SJCRH30 (cell line): Measurements from ENCODE around the gene SCGN. TPM values are rescaled to one million over a fixed set of nuclear protein-coding genes. Genes with fewer than 3 reads are reported as not detected.

Experiments used
- DNase-seq, 2 experiments: peaks; one replicate each; pipeline ENCODE4 v3.0.0-alpha.2; 2015 to 2020
- H3K27ac ChIP-seq: fragments of 250-450 bp; sonication (Bioruptor Pico); 2 replicates; pipeline ENCODE4 v1.5.1; 2020; ENCODE audit warnings: mild to moderate bottlenecking, moderate library complexity
- H3K27me3 ChIP-seq: fragments of 250-450 bp; sonication (Bioruptor Pico); 2 replicates; pipeline ENCODE4 v1.5.1; 2020; ENCODE audit warnings: mild to moderate bottlenecking, moderate library complexity
- H3K36me3 ChIP-seq: fragments of 250-450 bp; sonication (Bioruptor Pico); 2 replicates; pipeline ENCODE4 v1.5.1; 2020; ENCODE audit warnings: mild to moderate bottlenecking, moderate library complexity
- H3K4me1 ChIP-seq: fragments of 250-450 bp; sonication (Bioruptor Pico); 2 replicates; pipeline ENCODE4 v1.5.1; 2020; ENCODE audit warnings: mild to moderate bottlenecking, moderate library complexity
- H3K4me3 ChIP-seq: fragments of 250-450 bp; sonication (Bioruptor Pico); 2 replicates; pipeline ENCODE4 v1.5.1; 2020; ENCODE audit warnings: mild to moderate bottlenecking, moderate library complexity
- H3K9me3 ChIP-seq: fragments of 250-450 bp; sonication (Bioruptor Pico); replicated peaks from 2 replicates; pipeline ENCODE4 v1.5.1; 2020; ENCODE audit warnings: mild to moderate bottlenecking, moderate library complexity
- total RNA-seq: library from RNA; depleted of rRNA; stranded (reverse); fragments of >200 nt; shearing (Covaris generic); gene quantifications from 2 replicates; pipeline ENCODE4 v1.2.3, GENCODE V29; 2014

Gene SCGN
- total RNA-seq, 1 experiment from 2014 or later: not detected

DNA sequence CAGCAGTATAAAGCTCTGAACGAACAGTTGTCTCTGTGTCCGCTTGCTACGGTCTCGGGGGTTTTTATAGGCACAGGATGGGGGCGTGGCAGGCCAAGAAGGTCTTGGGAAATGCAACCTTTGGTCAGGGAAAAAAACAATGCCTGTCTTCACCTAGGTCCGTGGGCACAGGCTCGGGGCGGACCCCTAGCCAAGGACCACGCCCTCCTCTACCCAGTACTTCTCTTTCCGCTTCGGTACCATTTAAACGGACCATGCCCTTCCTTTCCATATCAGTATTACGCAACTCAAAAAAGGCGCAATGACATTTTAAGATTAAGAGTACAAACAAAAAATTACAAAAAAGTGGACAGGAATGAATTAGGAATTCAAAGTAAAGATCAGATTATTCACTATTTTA, 58.3 kb downstream of the SCGN start:
- H3K4me1 ChIP-seq: no peaks in the 10 kb centered on the region
- no peaks in the 10 kb centered on the region for H3K9me3 ChIP-seq
- no peak overlapping the region for H3K27ac ChIP-seq
- H3K36me3 ChIP-seq: no peaks in the 10 kb centered on the region
- DNase-seq: no peak
- no peak overlapping the region for H3K4me3 ChIP-seq
- no peaks in the 10 kb centered on the region for H3K27me3 ChIP-seq

DNA sequence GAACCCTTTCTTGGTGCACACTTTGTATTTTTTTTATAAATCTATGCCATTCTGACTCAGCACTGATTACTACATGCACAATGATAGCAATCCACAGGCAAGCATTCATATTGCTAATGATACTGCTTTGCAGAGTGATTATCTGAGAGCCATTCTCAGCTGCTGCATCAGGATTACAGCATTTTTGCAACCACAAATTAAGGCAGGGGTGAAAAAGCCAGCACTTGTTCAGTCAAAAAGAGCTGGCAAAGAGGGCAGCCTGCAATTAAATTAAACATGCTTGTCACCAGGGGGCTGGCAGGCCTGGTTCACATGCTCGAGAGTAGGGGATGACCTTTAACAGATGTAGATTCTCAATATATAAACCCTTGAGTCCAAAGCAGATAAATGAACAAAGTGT, 61.8 kb downstream of the SCGN start:
- peak; percentile 4 to 27 for DNase-seq

DNA sequence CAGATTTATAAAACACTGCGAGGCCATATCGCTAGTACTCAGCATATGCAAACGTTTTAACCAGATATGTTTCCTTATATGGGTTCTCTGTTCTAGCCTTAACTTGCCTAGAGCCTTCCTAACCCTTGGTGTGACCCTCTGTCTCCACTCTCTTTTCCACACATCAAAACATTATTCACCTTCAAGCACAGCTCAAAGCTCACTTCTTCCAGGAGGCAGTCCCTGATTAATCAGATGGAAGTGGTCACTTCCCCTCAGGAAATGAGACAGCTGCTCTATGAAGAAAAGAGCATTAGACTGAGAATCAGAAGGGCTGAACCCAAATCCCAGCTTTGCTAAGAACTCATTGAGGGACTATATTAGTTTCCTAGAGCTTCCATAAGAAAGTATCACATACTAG, 62.8 kb downstream of the SCGN start:
- no peaks in the 10 kb centered on the region for H3K27me3 ChIP-seq
- DNase-seq: peak in 1 of 2 experiments; percentile 8

More for the DNA sequence above, 61.8 kb downstream of the SCGN start:
- Histone ChIP-seq H3K27ac (no peak overlapping the region), H3K36me3 (no peaks in the 10 kb centered on the region), H3K4me3 (no peak overlapping the region), H3K4me1 (no peaks in the 10 kb centered on the region), H3K9me3 (no peaks in the 10 kb centered on the region), H3K27me3 (no peaks in the 10 kb centered on the region)

DNA sequence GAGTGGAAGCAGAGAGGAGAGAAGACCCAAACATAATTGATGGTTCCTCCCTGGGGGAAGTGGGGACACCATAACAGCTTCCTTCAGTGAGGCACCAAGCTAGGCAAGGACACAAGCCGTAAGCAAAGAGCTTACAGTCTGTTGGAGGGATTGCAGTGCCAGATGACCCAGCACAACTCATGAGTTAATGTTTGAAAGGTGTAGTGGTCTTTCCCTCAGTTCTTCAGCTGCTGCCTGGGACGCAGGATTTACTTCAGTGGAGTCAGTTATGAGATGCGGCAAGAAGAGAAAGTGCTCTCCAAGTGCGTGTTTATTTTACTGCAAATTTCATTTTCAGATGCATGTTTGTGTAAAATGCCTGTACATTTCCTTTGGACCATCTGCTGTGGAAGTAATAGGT, 63.8 kb downstream of the SCGN start:
- DNase-seq: no peak
- Histone ChIP-seq H3K27me3 (no peaks in the 10 kb centered on the region), H3K36me3 (no peaks in the 10 kb centered on the region), H3K9me3 (no peaks in the 10 kb centered on the region), H3K27ac (no peak overlapping the region), H3K4me1 (no peaks in the 10 kb centered on the region), H3K4me3 (no peak overlapping the region)

More for the DNA sequence above, 62.8 kb downstream of the SCGN start:
- Histone ChIP-seq H3K4me1 (no peaks in the 10 kb centered on the region), H3K36me3 (no peaks in the 10 kb centered on the region), H3K4me3 (no peak overlapping the region), H3K9me3 (no peaks in the 10 kb centered on the region), H3K27ac (no peak overlapping the region)

DNA sequence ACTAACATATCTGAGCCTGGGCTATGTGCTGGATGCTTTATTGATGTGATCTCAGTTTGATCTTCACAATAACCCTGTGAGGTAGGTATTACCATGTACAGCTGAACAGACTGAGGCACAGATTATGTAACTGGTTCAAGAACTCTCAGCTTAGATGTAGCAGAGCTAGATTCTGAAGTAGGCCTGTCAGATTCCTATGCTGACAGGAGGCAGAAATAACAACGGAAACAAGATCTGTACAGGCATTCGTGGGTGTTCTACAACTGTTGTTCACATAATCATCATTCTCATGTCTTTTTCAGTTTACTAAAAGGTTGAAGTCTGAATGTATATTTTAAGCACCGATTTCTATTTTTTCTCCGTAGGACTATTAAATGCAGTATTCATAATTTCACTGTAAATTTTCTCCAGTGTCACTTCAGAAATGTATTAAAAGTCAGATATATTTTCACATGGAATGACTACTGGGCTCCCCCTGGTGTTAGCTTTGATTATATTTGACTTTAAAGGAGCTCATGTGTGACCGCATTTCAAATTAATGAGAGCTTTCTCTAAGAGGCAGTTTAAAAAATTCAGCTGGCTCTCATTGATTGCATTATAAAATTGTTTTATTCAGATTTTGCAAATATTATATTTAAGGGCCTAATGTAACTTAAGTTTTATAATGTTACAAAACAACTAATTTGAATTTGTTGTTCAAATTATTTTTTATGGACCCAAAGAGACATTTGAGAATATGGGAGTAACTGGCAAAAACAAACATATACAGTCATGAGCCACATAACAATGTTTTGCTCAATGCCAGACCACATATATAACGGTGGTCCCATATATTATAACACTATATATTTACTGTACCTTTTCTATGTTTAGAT, 66.1 kb downstream of the SCGN start:
- DNase-seq: peak in 1 of 2 experiments; percentile 47
- H3K9me3 ChIP-seq: no peaks in the 10 kb centered on the region

DNA sequence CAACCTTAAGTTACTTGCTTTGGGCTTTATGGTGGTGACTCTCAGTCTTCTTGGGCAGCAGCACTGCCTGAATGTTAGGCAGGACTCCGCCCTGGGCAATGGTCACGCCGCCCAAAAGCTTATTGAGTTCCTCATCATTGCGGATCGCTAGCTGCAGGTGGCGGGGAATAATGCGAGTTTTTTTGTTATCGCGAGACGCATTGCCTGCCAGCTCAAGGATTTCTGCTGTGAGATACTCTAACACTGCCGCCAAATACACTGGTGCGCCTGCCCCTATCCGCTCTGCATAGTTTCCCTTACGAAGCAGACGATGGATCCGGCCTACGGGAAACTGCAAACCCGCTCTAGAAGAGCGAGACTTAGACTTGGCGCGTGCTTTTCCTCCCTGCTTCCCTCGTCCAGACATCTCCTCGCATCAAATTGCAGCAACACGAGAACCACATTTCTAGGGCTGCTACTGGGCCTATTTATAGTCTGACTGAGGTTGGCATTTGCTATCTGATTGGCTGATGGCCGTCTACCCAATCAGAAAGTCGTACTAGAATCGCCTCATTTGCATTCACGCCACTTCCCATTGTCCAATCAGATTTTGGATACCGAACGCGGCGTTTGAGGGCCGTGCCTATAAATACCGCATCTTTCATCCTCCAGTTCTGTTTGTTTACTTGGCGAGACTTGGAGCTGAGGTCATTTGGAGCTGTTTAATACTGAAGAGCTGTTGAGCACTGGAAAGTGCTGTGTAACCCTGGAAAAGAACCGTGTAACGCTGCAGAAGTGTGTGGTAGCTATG, 74.3 kb downstream of the SCGN start:
- H3K4me1 ChIP-seq: no peaks in the 10 kb centered on the region
- no peak overlapping the region for H3K27ac ChIP-seq
- no peak for DNase-seq
- no peak overlapping the region for H3K4me3 ChIP-seq
- no peaks in the 10 kb centered on the region for H3K27me3 ChIP-seq
- no peaks in the 10 kb centered on the region for H3K36me3 ChIP-seq
- no peaks in the 10 kb centered on the region for H3K9me3 ChIP-seq

More for the DNA sequence above, 66.1 kb downstream of the SCGN start:
- Histone ChIP-seq H3K4me1 (no peaks in the 10 kb centered on the region), H3K36me3 (no peaks in the 10 kb centered on the region), H3K27me3 (no peaks in the 10 kb centered on the region), H3K27ac (no peak overlapping the region), H3K4me3 (no peak overlapping the region)

DNA sequence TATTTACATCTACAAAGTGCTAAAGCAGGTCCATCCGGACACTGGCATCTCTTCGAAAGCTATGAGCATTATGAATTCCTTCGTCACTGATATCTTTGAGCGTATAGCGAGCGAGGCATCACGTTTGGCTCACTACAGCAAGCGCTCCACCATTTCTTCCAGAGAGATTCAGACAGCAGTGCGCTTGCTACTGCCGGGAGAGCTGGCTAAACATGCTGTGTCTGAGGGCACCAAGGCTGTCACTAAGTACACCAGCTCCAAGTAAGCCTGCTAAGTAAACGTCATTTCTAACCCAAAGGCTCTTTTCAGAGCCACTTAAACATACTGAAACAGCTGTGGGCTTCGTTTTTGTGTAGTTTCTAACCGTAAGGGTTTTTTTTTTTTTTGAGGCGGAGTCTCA, 75.0 kb downstream of the SCGN start:
- Histone ChIP-seq H3K27me3 (no peaks in the 10 kb centered on the region), H3K4me1 (no peaks in the 10 kb centered on the region), H3K4me3 (no peak overlapping the region), H3K36me3 (no peaks in the 10 kb centered on the region), H3K9me3 (no peaks in the 10 kb centered on the region), H3K27ac (no peak overlapping the region)
- DNase-seq: no peak

DNA sequence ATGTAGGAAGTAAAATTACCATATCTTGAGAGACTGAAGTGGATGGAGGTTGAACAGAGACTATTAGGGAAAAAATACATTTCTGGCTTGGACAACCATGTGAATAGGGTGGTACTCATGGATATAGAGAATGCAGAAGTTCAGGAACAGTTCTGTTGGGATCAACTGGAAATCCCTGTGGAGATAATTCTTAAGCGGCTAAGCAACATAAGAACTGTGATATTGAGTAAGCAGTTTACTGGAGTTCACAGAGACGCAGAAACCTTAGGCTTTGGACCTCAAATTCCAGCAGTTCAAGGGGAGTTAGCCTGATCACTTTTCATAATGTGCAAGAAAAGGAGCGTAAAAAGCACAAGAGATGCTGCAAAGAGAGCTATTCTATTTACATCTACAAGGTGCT, 78.9 kb downstream of the SCGN start:
- DNase-seq: no peak
- Histone ChIP-seq H3K27ac (no peak overlapping the region), H3K9me3 (no peaks in the 10 kb centered on the region), H3K27me3 (no peaks in the 10 kb centered on the region), H3K4me1 (no peaks in the 10 kb centered on the region), H3K4me3 (no peak overlapping the region), H3K36me3 (no peaks in the 10 kb centered on the region)

DNA sequence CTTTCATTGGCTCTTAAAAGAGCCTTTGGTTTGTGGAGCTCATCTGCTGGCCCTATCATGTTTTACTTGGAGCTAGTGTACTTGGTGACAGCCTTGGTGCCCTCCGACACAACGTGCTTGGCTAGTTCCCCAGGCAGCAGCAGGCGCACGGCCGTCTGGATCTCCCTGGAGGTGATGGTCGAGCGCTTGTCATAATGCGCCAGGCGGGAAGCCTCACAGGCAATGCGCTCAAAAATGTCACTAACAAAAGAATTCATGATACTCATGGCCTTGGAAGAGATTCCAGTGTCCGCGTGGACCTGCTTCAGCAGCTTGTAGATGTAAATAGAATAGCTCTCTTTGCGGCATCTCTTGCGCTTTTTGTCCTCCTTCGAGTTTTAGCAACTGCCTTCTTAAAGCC, 79.7 kb downstream of the SCGN start:
- Histone ChIP-seq H3K27me3 (no peaks in the 10 kb centered on the region), H3K4me1 (no peaks in the 10 kb centered on the region), H3K4me3 (no peak overlapping the region), H3K9me3 (no peaks in the 10 kb centered on the region), H3K27ac (no peak overlapping the region), H3K36me3 (no peaks in the 10 kb centered on the region)
- no peak for DNase-seq

DNA sequence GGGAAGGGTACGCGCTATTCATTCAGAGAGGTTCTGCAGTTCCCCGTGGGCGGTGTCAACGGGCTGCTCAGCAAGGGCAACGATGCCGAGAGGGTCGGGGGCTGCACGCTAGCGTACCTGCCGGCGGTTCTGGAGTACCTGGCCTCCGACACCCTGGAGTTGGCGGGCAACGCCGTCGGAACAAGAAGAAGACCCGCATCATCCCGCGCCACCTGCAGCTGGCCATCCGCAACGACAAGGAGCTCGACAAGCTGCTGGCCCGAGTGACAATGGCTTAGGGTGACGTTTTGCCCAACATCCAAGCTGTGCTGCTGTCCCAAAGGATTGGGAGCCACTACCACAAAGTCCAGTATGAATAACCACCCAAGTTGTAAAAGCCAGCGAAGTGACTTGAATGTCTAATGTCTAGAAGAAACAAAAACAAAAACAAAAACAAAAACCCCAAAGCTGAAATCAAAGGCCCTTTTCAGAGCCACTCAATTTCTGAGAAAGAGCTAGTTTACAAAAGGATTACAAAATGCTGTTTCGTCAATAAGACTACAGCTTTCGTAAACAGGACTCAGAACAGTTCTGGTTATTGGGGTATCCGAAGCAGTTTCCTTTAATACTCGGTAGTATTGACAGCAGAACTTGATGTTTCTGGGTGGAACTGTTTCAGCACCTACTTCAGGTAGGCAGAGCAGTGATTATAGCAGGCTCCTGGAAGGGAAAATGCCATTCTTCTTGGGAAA, 80.6 kb downstream of the SCGN start:
- no peaks in the 10 kb centered on the region for H3K9me3 ChIP-seq
- H3K4me3 ChIP-seq: no peak overlapping the region
- no peak overlapping the region for H3K27ac ChIP-seq
- H3K36me3 ChIP-seq: no peaks in the 10 kb centered on the region
- no peak for DNase-seq
- H3K4me1 ChIP-seq: no peaks in the 10 kb centered on the region
- H3K27me3 ChIP-seq: no peaks in the 10 kb centered on the region

DNA sequence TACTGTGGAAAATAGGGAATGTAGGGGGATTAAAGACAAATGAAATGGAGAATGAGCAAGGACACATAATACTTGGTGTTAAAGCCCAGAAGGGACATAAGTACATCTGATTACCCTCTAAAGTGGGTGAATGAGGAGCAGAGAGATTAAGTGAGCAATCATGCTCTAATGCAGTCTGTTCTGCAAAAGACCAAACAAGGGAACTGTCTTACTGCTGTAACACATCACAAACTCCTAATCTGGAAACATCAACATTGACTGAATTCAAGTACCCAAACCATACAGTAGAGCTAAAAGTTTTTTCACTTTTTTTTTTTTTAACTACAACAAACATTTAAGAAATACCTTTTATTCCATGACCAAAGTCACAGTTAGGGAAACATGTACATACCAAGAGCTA, 83.2 kb downstream of the SCGN start:
- Histone ChIP-seq H3K4me3 (no peak overlapping the region), H3K4me1 (no peaks in the 10 kb centered on the region), H3K36me3 (no peaks in the 10 kb centered on the region), H3K9me3 (no peaks in the 10 kb centered on the region), H3K27ac (no peak overlapping the region), H3K27me3 (no peaks in the 10 kb centered on the region)
- no peak for DNase-seq

DNA sequence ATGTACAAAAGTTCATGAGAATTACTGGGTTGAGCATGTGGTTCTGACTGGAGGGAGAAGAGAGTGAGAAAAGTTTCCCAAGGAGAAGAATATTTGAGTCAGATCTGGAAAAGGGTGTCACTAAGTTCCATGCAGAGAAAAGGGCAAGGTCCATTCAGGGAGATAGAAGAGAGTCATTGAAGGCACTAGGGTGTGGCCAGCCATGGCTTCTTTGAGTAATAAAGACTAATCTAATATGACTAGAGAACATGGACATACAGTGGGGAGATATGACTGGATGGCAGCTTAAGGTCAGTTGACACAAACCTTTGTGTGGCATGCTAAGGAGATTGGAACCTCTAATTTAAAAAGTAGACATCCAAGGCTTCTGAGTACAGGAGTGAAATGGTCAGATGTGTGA, 91.9 kb downstream of the SCGN start:
- no peak for DNase-seq
- no peaks in the 10 kb centered on the region for H3K27me3 ChIP-seq
- no peaks in the 10 kb centered on the region for H3K9me3 ChIP-seq
- H3K27ac ChIP-seq: no peak overlapping the region
- no peak overlapping the region for H3K4me3 ChIP-seq
- H3K36me3 ChIP-seq: no peaks in the 10 kb centered on the region
- H3K4me1 ChIP-seq: no peaks in the 10 kb centered on the region

DNA sequence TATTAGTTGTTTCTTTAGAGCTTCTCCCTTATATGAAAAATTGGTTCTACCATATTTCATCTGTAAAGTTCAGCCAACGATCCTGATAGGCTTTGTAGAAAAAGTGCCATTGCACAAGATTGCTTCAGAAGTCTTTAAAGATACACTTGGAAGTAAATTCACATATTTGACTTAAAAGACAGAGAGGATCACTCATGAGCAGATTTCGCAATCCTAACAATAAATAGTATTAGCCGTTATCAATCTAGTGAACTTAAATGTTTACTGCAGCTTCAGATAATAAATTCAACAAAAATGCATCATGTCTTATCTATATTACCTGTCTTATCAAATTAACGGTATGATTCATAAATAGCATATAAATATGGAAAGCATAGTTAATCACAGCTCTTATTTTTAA, 93.8 kb downstream of the SCGN start:
- H3K36me3 ChIP-seq: no peaks in the 10 kb centered on the region
- H3K4me3 ChIP-seq: no peak overlapping the region
- no peak for DNase-seq
- H3K9me3 ChIP-seq: no peaks in the 10 kb centered on the region
- no peak overlapping the region for H3K27ac ChIP-seq
- no peaks in the 10 kb centered on the region for H3K4me1 ChIP-seq
- no peaks in the 10 kb centered on the region for H3K27me3 ChIP-seq

DNA sequence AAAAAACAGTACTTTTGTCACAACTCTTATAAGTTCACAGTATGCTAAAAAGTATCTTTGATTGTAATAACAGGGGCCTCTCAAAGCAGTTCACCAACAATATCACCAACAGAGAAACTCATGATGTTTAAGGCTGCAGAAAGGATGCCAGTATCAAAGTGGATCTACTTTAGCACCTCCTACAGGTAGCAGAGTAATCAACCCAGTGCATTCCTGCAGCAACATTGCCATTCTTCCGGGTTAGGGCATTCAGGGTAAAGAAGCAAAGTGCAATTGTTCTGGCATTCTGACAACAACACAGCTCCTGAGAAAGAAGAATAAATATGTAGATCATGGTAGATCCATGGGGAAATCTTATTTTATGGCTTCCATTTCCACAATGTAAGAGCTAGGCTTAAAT, 95.0 kb downstream of the SCGN start:
- no peaks in the 10 kb centered on the region for H3K4me1 ChIP-seq
- H3K36me3 ChIP-seq: no peaks in the 10 kb centered on the region
- no peak for DNase-seq

DNA sequence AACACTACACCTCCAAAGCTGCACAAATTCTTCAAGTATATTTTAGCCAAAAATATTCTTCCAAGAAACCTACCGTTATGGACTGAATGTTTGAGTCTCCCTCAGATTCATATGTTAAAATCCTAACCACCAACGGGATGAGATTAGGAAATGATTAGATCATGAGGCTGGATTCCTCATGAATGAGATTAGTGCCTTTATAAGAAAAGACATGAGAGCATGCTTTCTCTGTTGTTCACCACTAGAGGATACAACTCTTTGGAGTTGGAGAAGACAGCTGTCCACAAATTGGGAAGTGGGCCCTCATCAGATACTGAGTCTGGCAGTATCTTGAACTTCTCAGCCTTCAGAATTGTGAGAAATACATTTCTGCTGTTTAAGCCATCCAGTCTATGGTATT, 95.5 kb downstream of the SCGN start:
- Histone ChIP-seq H3K27ac (no peak overlapping the region), H3K9me3 (no peaks in the 10 kb centered on the region), H3K4me3 (no peak overlapping the region), H3K4me1 (no peaks in the 10 kb centered on the region), H3K36me3 (no peaks in the 10 kb centered on the region), H3K27me3 (no peaks in the 10 kb centered on the region)
- no peak for DNase-seq

More for the DNA sequence above, 95.0 kb downstream of the SCGN start:
- Histone ChIP-seq H3K27me3 (no peaks in the 10 kb centered on the region), H3K9me3 (no peaks in the 10 kb centered on the region), H3K4me3 (no peak overlapping the region), H3K27ac (no peak overlapping the region)
